GM19240 (cell line): ENCODE data around the gene BHLHA9.

Experiments
- DNase-seq: peaks from one replicate; pipeline ENCODE4 v3.0.0; 2011; ENCODE audit warnings: low spot score; ENCODE audit not compliant: insufficient read length

Gene BHLHA9

DNA sequence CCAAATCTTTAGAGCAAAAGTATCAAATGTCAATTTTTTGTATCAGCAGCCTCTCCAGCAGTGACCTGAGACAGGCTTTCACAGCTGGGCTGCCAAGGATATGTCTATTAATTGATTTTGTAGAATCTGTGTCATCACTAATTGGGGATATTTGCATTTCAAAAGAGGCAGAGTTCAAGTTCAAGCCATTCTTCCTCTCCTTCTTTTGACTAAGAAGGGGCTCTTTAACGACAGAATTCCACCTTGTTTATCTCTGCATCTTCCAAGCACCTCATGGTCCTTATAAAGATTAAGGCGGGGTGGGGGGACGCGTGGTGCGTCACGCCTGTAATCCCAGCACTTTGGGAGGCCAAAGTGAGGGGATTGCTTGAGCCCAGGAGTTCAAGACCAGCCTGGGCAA lies 15.2 kb upstream of the BHLHA9 start:
- DNase-seq: no peak

DNA sequence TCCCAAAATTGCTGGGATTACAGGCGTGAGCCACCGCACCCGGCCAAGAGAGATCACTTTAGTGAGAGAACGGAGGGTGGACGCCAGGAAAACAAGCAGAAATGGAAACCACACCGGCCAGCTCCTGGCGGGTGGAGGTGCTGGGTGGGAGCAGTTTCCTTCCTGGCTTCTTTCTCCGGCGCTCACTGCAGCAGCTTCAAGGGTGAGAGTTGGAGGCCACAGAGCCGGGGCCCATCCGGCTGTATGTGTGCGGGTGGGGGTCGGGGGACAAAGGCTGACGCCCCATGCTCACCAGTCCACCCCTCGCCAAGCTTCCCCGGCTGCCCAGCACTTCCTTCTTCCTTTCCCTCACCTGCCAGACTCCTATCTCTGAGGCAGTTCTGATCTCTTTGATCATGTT lies 13.5 kb upstream of the BHLHA9 start:
- DNase-seq: no peak

DNA sequence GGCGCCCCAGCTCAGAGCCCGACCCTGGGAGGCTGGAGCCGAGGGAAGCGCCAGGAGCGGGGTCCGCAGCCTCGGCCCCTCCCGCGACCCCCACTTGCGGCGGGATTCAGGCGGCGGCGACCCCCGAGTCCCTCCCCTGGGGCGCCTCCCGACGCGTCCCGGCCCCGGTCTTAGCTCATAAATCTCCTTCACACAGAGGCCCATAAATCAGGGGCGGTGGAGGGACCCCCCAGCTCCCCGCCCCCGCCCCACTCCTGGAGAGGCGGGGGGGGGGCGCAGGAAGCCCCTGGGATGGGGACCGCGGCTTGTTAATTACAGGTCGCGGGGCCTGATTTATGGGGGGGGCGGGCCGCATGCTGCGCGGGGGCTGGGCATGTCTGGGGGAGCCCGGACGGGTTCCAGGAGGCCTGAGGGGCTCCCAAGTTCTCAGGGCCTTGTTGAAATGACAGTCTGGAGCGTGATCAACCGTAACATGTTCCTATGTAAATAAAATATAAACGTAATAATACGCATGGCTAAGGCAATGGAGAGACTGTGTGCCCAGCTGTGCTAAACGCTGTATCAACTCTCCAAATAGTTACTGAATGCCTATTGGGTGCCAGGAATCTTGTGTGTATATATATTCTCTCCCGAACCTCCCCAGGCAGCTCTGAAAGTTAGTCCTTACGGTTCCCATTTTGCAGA lies 10.0 kb upstream of the BHLHA9 start:
- no peak for DNase-seq

DNA sequence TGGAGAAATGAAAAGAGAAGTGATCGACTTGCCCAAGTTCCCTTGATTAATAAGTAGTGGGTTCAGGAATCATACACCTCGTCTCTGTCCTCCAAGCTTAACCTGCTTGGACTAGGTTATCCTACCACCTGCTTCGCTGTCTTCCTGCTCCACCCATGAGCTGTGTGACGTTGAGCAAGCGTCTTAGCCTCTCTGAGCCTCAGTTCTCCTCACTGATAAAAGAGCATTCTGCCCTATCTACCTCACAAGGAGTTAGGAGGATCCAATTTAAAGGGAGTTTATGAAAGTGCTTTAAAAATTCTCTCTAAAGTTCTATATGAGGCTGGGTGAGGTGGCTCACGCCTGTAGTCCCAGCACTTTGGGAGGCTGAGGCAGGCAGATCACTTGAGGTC lies 9.5 kb upstream of the BHLHA9 start:
- no peak for DNase-seq

DNA sequence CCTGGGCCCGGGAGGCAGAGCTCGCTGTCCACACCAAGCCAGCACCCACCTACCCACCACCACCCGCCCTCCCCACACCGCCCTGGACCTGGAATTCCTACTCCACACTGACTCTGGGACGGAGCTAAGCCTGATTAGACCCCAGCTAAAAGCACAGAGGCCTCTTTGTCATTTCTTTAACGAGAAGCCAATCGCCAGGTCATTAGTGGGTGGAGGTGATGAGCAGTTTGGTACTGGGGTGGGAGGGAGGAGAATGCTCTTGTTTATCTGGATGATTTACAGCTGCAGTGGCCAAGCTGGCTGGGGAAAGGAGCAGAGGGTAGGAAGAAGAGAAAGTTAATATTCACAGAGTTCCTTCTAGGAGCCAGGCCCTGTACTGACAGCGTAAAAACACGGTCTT lies 6.0 kb upstream of the BHLHA9 start:
- no peak for DNase-seq

DNA sequence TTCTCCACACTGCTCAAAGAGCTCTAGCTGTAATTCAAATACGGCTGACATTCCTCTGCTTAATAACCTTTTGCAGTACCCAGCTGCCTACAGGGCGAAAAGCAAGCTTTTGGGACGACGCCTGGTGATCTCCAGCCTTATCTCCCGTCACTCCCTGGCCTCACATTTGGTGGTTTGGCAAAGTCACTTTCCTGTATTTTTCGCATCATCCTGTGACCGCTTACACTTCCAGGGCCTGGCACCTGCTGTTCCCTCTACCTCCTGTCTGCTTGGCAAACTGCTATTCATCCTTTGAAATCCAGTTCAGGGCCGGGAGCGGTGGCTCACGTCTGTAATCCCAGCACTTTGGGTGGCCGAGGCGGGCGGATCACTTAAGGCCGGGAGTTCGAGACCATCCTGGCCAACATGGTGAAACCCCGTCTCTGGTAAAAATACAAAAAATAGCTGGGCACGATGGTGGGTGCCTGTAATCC lies 2.7 kb upstream of the BHLHA9 start:
- no peak for DNase-seq

DNA sequence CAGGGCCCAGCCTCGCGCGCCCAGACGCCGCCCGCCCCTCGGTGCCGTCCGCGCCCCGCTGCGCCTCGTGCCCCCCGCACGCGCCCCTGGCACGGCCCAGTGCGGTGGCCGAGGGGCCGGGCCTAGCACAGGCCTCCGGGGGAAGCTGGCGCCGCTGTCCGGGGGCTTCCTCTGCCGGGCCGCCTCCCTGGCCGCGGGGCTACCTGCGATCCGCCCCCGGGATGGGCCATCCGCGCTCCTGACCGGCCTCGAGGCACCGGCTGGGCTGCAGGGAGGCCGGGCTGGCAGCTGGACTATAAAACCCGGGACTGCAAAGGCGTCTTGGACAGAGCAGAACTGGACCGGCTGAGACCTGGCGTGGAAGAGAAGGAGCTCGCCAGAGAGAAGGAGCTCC lies 783 bp downstream of the BHLHA9 start:
- DNase-seq: no peak

DNA sequence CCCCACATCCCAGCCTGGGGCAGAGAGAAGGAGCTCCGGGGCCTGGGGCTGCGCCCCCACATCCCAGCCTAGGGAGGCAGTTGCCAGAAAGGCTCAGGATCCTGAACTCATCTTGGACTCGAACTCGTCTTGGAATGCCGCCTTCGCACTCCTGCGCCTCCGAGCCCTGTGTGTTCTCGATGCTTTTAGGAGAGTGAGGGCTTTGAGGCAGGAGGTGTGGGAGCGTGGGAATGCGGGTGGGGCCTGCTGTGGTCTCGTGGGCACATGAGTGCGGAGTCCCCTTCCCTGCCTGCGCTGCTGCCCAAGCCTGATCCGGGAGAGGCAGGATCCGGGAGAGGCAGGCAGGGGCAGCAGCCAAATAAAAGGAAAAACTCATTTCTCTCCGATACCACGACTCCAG lies 1.2 kb downstream of the BHLHA9 start:
- no peak for DNase-seq

DNA sequence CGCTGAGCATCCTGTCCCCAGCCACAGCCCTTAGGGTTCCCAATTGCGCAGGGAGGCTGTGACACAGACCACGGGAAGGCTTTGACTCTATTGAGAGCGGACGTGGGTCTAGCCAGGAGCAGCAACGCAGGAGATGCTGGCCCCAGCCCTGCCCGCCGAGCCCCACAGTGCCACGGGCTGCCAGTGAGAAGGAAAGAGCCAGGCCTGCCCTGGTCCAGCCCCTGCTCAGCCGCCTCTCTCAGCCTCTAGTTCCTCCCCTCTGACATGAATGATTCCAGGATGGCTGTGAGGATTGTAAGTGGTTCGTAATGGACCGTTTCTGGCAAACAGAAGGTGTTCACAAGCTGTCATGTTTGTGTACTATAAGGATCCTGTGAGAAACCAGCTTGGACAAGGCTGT lies 2.5 kb downstream of the BHLHA9 start:
- DNase-seq: no peak

DNA sequence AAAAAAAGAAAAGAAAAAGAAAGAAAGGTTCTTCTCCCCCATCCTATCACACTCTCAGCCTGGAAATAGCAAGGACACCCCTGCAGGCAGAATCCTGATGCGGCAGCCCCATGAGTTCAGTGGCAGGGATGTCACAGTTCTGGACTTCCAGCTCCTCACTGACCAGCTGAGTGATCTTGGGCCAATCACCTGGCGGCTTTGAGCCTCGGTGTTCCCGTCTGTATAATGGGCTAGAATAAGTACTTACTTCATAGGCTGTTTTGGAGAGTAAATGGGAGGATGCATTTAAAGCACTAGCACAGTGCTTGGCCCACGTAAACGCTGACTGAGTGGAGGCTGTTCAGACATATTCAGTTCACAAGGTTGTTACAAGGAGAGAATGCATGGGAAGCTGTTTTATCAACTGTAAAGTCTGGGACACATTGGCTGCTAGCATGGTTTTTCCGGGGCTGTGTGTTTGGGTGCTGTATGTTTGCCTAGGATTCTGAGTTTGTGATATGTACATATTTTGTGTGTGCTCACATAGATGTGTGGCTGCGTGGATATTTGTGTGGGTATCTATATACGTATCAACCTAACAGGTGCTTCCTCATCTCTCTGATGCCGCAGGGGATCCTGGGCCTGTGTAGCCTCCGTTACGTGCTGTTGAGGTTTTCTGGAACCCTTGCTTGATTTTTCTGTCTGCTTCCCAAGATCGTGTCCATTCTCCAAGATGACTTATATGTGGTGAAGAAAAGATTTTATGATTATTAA lies 3.4 kb downstream of the BHLHA9 start:
- no peak for DNase-seq

DNA sequence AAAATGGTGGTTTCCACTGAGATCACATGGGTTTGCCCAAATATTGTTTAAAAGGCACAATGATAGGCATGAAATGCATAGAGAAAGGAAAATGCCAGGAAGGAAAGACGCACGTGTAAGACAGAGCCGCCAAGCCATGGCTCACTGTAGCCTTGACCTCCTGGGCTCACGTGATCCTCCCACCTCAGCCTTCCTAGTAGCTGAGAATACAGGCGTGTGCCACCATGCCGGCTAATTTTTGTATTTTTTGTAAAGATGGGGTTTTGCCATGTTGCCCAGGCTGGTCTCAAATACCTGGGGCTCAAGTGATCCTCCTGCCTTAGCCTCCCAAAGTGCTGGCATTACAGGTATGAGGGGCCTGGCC lies 4.0 kb downstream of the BHLHA9 start:
- no peak for DNase-seq

DNA sequence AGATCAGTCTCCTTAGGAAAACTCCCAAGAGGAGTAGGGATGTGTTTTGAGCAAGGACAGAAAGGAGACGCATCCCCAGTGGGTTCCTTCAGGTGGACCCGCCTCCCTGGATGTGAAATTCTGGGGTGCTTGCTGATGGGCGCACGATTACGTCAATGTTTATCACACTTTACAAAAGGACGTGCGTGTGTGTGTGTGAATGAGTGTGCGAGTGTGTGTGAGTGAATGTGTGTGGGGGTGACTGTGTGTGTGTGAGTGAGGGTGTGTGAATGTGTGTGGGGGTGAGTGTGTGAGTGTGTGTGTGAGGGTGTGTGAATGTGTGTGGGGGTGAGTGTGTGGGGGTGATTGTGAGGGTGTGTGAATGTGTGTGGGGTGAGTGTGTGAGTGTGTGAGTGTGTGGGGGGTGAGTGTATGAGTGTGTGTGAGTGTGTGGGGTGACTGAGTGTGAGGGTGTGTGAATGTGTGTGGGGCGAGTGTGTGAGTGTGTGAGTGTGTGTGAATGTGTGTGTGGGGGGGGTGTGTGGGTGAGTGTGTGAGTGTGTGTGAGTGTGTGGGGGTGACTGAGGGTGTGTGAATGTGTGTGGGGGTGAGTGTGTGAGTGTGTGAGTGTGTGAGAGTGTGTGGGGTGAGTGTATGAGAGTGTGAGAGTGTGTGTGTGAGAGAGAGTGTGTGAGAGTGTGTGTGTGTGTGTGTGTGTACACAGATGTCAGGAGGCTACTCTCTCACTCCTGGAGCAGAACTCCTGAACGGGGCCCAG lies 5.1 kb downstream of the BHLHA9 start:
- no peak for DNase-seq

DNA sequence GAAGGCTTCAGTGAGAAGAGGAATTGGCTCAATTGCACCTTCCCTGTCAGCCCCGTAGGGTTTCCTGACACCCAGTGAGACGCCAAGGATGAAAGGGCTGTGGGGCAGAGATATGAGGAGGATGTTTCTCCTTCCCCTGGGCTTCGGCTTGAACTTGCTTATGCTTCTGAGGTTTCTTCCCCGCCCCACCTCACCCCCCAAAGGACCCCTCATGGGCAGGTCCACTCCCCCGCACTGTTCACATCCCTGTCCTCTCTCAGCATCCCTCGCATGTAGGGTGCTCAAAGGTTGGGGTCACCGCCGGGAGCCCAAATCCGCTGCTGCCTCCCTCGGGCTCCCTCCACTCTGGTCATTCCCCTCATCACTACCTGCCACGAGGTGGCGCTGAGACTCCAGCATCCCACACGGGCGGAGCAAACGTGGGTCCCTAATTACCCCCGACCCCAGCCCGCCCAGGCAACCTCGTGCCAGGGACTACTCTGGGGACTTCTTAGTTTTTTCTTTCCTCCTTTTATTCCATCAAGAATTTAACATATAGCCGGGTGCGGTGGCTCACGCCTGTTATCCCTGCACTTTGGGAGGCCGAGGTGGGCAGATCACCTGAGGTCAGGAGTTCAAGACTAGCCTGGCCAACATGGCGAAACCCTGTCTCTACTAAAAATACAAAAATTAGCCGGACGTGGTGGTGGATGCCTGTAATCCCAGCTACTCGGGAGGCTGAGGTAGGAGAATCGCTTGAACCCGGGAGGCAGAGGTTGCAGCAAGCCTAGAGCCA lies 5.9 kb downstream of the BHLHA9 start:
- DNase-seq: peak; percentile 73

DNA sequence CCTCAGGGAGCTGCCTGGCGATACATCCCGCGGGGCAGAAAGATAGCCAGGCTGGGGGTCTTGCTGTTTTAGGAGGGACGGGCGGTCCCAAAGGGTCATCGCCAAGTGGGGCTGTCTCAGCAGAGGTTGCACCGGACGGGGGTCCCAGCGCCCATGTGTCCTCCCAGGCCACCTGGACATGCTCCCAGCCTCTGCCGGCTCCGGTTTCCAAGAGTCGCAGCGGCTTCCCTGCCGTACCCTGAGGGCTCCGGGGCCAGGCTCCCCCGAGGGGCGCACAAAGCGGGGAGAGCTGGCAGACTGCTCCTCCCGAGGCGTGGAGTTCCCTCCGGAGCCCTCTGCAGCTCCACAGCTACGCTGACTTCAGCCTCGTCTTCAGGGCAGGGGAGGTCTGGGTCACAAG lies 10.4 kb downstream of the BHLHA9 start:
- no peak for DNase-seq

DNA sequence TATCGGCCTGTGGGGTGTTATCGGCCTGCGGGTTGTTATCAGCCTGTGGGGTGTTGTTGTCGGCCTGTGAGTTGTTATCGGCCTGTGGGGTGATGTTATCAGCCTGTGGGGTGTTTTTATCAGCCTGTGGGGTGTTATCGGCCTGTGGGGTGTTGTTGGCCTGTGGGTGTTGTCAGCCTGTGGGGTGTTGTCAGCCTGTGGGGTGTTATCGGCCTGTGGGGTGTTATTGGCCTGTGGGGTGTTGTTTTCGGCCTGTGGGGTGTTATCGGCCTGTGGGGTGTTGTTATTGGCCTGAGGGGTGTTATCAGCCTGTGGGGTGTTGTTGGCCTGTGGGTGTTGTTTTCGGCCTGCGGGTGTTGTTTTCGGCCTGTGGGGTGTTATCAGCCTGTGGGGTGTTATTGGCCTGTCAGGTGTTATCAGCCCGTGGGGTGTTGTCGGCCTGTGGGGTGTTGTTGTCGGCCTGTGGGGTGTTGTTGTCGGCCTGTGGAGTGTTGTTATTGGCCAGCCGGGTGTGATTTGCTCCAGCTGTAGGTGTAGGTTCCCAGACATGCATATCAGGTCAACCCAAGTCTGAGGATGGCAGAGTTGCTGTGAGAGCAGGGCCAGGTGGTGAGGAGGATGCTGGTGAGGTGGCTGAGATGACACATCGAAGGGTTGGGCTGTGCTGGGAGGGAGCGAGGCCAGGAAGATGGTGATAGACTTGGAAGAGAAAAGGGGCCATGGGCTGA lies 16.3 kb downstream of the BHLHA9 start:
- no peak for DNase-seq

DNA sequence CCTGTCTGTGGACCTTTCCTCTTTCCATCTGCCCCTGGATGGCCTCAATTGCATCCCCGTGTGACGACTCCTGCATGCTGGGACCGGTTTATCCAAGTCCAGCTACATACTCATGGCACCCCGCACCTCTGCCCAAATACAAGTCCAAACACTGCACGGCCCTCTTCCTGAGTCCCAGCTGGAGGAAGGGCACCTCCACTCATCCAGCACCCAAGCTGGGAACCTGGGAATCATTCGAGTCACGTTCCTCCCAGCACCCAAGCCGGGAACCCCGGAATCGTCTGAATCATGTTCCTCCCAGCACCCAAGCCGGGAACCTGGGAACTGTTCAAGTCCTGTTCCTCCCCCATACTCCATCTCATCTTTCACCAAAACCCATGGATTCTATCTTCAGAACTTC lies 19.5 kb downstream of the BHLHA9 start:
- no peak for DNase-seq

DNA sequence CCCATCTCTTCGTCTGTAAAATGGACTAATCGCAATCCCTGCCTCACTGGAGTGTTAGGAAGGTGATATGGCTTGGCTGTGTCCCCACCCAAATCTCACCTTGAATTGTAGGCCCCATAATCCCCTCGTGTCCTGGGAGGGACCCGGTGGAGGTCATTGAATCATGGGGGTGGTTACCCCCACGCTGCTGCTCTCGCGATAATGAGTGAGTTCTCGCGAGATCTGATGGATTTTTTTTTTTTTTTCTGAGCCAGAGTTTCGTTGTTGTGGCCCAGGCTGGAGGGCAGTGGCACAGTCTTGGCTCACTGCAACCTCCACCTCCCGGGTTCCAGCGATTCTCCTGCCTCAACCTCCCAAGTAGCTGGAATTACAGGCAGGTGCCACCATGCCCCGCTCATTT lies 20.4 kb downstream of the BHLHA9 start:
- DNase-seq: no peak

DNA sequence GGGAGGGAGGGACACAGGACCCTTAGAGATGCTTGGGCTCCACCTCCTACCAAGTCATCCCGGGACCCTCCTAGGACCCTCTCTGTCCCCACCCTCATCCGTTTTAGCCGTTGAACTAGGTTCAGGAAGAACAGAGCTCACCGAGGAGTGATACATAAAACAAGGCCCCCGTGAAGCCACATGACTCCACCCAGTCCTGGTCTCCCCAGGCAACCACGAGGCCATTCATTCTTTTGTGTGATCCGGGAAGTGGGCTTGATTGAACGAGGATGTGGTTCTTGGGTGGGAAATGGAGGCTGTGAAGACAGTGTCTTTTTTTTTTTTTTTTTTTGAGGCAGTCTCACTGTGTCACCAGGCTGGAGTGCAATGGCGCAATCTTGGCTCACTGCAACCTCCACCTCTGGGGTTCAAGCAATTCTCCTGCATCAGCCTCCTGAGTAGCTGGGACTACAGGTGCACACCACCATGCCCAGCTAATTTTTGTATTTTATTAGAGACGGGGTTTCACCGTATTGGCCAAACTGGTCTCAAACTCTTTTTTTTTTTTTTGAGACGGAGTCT lies 24.0 kb downstream of the BHLHA9 start:
- no peak for DNase-seq

DNA sequence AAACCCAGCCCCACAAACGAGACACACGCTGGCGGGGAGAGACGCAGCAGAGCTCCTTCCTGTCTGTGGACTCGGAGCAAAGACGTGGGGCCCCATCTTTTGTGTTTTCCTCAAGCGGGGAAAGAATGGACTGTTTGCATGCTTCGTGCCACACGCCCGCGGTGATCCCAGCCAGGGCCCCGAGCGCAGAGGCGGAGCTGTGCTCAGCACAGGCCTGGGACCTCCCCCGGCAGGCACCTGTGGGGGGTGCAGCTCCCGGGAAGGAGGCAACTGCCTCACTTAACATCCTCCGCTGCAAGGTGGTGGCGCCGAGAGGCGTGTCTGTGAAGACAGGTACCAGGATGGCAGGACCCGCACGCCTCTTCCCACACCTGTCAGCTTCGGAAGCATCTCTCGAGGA lies 28.4 kb downstream of the BHLHA9 start:
- no peak for DNase-seq

DNA sequence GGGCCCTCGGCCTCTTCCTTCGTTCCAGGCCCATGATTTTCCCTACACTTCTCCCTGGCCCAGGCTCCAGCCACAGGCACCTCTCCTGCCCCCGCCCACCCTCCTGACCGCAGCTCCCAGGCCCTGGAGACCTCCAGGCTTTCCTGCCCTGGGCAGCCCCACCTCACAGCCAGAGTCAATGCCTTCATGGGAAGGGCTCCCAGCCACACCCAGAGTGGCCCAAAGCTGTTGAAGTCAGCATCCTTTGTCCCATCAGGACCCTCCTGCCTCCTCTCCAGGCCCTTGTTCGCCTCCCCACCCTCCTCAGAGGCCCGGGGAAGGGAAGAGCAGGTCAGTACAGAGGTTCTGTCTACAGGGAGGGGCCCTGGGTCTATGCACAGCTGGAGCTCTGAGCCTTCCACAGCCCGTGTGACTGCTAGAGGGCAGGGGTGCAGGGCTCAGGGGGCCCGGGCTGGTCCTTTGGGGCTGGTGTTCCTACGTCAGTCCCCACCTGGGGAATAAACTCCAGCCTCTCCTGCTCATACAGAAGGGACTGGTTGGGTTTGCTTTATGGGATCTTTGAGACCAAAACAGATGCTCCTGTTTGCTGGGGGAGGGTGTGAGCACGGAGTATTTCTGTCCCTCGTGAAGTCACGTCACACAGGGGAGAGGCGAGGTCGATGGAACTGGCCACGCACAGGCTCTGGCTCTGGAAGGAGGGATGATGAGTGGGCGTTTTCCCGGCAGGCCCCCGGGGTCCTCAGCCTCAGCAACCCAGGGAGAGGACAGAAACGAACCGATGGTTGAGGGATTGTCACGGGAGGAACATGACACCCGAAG lies 29.5 kb downstream of the BHLHA9 start:
- DNase-seq: no peak
